Ishikawa (cell line): ENCODE data around the gene ABTB2.

Source experiments
- CEBPB ChIP-seq: IDR thresholded peaks from 2 replicates; pipeline ENCODE4 v1.6.1; 2012
- CREB1 ChIP-seq: IDR thresholded peaks from 2 replicates; pipeline ENCODE4 v1.6.1; 2012; ENCODE audit warnings: low read depth
- EGR1 ChIP-seq: IDR thresholded peaks from 2 replicates; pipeline ENCODE4 v1.6.1; 2012
- EP300 ChIP-seq: IDR thresholded peaks from 2 replicates; pipeline ENCODE4 v1.6.1; 2012; ENCODE audit warnings: borderline replicate concordance
- FOXM1 ChIP-seq: IDR thresholded peaks from 2 replicates; pipeline ENCODE4 v1.6.1; 2012; ENCODE audit warnings: low read depth, borderline replicate concordance
- NFIC ChIP-seq: IDR thresholded peaks from 2 replicates; pipeline ENCODE4 v1.6.1; 2012
- RAD21 ChIP-seq: IDR thresholded peaks from 2 replicates; pipeline ENCODE4 v1.6.1; 2012; ENCODE audit warnings: low read depth
- TAF1 ChIP-seq: IDR thresholded peaks from 2 replicates; pipeline ENCODE4 v1.6.1; 2012; ENCODE audit warnings: low read depth, mild to moderate bottlenecking
- TCF12 ChIP-seq: IDR thresholded peaks from 2 replicates; pipeline ENCODE4 v1.6.1; 2012; ENCODE audit warnings: low read depth
- TEAD4 ChIP-seq: IDR thresholded peaks from 2 replicates; pipeline ENCODE4 v1.6.1; 2012
- USF1 ChIP-seq: IDR thresholded peaks from 2 replicates; pipeline ENCODE4 v1.6.1; 2012
- YY1 ChIP-seq: IDR thresholded peaks from 2 replicates; pipeline ENCODE4 v1.6.1; 2012; ENCODE audit warnings: low read depth
- ZBTB7A ChIP-seq: IDR thresholded peaks from 2 replicates; pipeline ENCODE4 v1.6.1; 2012; ENCODE audit warnings: low read depth
- TF ChIP-seq, protein P1 (sequence below): IDR thresholded peaks from 2 replicates; pipeline ENCODE4 v1.6.1; 2012
- TF ChIP-seq, protein P2 (sequence below): IDR thresholded peaks from 2 replicates; pipeline ENCODE4 v1.6.1; 2012; ENCODE audit warnings: low read depth, mild to moderate bottlenecking

The ABTB2 gene

DNA sequence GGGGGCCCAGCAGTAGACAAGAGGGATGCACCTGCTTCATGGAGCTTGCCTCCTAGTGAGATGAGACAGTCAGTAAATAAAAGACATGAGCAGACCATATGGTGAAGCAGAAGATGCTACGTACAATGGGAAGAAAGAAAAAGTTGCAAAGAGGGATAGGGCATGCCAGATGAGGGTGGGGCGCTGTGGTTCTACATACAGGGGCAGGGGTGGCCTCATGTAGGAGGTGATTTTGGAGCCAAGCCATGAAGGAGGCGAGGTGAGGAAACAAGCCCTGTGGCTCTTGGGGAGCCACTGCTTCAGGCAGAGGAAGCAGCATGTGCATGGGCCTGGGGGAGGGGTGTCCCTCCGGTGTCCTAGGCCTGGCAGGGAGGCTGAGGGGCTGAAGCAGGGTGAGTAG, 237.2 kb downstream of the ABTB2 start:
- TF ChIP-seq NFIC (no peak), CEBPB (no peak), CREB1 (no peak), USF1 (no peak), YY1 (no peak), FOXM1 (no peak), ZBTB7A (no peak), EP300 (no peak), TAF1 (no peak), RAD21 (no peak), TEAD4 (no peak), TCF12 (no peak), EGR1 (no peak)
- TF ChIP-seq, protein P1, sequence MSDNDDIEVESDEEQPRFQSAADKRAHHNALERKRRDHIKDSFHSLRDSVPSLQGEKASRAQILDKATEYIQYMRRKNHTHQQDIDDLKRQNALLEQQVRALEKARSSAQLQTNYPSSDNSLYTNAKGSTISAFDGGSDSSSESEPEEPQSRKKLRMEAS: no peak
- TF ChIP-seq, protein P2, sequence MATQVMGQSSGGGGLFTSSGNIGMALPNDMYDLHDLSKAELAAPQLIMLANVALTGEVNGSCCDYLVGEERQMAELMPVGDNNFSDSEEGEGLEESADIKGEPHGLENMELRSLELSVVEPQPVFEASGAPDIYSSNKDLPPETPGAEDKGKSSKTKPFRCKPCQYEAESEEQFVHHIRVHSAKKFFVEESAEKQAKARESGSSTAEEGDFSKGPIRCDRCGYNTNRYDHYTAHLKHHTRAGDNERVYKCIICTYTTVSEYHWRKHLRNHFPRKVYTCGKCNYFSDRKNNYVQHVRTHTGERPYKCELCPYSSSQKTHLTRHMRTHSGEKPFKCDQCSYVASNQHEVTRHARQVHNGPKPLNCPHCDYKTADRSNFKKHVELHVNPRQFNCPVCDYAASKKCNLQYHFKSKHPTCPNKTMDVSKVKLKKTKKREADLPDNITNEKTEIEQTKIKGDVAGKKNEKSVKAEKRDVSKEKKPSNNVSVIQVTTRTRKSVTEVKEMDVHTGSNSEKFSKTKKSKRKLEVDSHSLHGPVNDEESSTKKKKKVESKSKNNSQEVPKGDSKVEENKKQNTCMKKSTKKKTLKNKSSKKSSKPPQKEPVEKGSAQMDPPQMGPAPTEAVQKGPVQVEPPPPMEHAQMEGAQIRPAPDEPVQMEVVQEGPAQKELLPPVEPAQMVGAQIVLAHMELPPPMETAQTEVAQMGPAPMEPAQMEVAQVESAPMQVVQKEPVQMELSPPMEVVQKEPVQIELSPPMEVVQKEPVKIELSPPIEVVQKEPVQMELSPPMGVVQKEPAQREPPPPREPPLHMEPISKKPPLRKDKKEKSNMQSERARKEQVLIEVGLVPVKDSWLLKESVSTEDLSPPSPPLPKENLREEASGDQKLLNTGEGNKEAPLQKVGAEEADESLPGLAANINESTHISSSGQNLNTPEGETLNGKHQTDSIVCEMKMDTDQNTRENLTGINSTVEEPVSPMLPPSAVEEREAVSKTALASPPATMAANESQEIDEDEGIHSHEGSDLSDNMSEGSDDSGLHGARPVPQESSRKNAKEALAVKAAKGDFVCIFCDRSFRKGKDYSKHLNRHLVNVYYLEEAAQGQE: no peak

GRCh38 chr11:34114471-34114870, 243.3 kb downstream of the ABTB2 start:
- no peak for TF ChIP-seq TCF12
- TF ChIP-seq FOXM1: no peak
- no peak for TF ChIP-seq TAF1
- TF ChIP-seq EGR1: no peak
- no peak for TF ChIP-seq YY1
- TF ChIP-seq CEBPB: no peak
- TF ChIP-seq, protein P1: no peak
- TF ChIP-seq NFIC: no peak
- TF ChIP-seq ZBTB7A: no peak
- TF ChIP-seq USF1: no peak
- TF ChIP-seq RAD21: no peak
- no peak for TF ChIP-seq EP300
- TF ChIP-seq TEAD4: no peak
- TF ChIP-seq CREB1: no peak
- TF ChIP-seq, protein P2: no peak

GRCh38 chr11:34114014-34114413, 243.8 kb downstream of the ABTB2 start:
- TF ChIP-seq YY1 (no peak), TAF1 (no peak), TEAD4 (no peak), EP300 (no peak), FOXM1 (no peak), NFIC (no peak), TCF12 (no peak), CREB1 (no peak), USF1 (no peak), EGR1 (no peak), ZBTB7A (no peak), CEBPB (no peak), RAD21 (no peak)
- TF ChIP-seq, protein P2: no peak
- TF ChIP-seq, protein P1: no peak

DNA sequence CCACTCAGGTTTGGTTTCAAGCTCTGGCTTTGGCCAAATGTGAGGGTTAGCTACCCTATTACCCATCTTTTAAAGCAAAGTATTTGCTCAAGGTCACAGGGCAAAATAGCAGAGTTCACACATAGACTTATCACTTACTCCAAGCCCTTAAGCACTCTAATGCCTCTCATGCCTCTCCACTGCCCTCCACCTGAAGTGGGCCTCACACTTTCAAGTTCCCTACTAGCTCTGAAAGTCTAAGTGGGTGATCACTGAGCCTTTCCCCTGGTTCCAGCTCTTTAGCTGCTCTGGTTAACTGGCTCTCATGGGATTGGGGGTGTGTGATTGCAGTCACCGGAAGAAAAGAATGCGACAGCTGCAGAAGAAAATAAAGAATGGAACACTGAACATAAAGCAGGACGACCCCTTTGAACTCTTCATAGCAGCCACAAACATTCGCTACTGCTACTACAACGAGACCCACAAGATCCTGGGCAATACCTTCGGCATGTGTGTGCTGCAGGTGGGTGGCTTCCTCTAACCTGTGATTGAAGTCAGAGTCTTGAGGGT, 246.0 kb downstream of the ABTB2 start:
- no peak for TF ChIP-seq EP300
- no peak for TF ChIP-seq TCF12
- TF ChIP-seq, protein P1: no peak
- no peak for TF ChIP-seq TAF1
- TF ChIP-seq FOXM1: no peak
- no peak for TF ChIP-seq YY1
- TF ChIP-seq EGR1: no peak
- TF ChIP-seq, protein P2: no peak
- no peak for TF ChIP-seq TEAD4
- no peak for TF ChIP-seq NFIC
- no peak for TF ChIP-seq USF1
